Activated T-cell treated with anti-CD3 and anti-CD28 coated beads, Interleukin-2, amount 50 U/mL, for 48 hours (primary cell): Measurements from ENCODE around the gene ALPI.
A peak's percentile ranks its signal among the peaks of the same experiment; 100 is the strongest.
"Not testable (repeated sequence)": the region's sequence is repeated elsewhere in the genome, so short reads cannot be mapped to it uniquely, and the experiment has no call there.

Experiments used
- DNase-seq, 2 experiments: peaks; one replicate each; pipeline ENCODE4 v3.0.0-alpha.2; 2020

ALPI gene

GRCh38 chr2:232421189-232421785 lies 34.7 kb upstream of the ALPI start:
- no peak for DNase-seq

GRCh38 chr2:232422051-232422450 lies 33.9 kb upstream of the ALPI start:
- DNase-seq: no peak

- DNase-seq: not testable (repeated sequence)
Observed at GRCh38 chr2:232422996-232423395, 33.0 kb upstream of the ALPI start.

GRCh38 chr2:232423407-232423806 lies 32.5 kb upstream of the ALPI start:
- not testable (repeated sequence) for DNase-seq

- DNase-seq: no peak
Observed at GRCh38 chr2:232431705-232432590, 24.0 kb upstream of the ALPI start.

GRCh38 chr2:232432598-232433184 lies 23.3 kb upstream of the ALPI start:
- DNase-seq: no peak

- DNase-seq: not testable (repeated sequence)
Observed at GRCh38 chr2:232433622-232434021, 22.3 kb upstream of the ALPI start.

- DNase-seq: no peak
Observed at GRCh38 chr2:232434091-232434490, 21.9 kb upstream of the ALPI start.

- DNase-seq: no peak
Observed at GRCh38 chr2:232434563-232435374, 21.2 kb upstream of the ALPI start.

- no peak for DNase-seq
Observed at GRCh38 chr2:232435375-232435648, 20.6 kb upstream of the ALPI start.

GRCh38 chr2:232435805-232436204 lies 20.1 kb upstream of the ALPI start:
- no peak for DNase-seq

- no peak for DNase-seq
Observed at GRCh38 chr2:232436381-232437194, 19.4 kb upstream of the ALPI start.

GRCh38 chr2:232437195-232437571 lies 18.8 kb upstream of the ALPI start:
- DNase-seq: no peak

- no peak for DNase-seq
Observed at GRCh38 chr2:232438091-232438490, 17.9 kb upstream of the ALPI start.

GRCh38 chr2:232438951-232439757 lies 16.8 kb upstream of the ALPI start:
- peak; percentile 60 to 63 for DNase-seq

- DNase-seq: no peak
Observed at GRCh38 chr2:232439758-232440135, 16.2 kb upstream of the ALPI start.

GRCh38 chr2:232440220-232441018 lies 15.5 kb upstream of the ALPI start:
- peak; percentile 95 for DNase-seq

- DNase-seq: no peak
Observed at GRCh38 chr2:232441147-232441651, 14.8 kb upstream of the ALPI start.

- not testable (repeated sequence) for DNase-seq
Observed at GRCh38 chr2:232441922-232442321, 14.0 kb upstream of the ALPI start.

- not testable (repeated sequence) for DNase-seq
Observed at GRCh38 chr2:232442431-232442830, 13.5 kb upstream of the ALPI start.

GRCh38 chr2:232443047-232443446 lies 12.9 kb upstream of the ALPI start:
- not testable (repeated sequence) for DNase-seq
